AG10803 (cell line): ENCODE data around the gene TAF3.

Experiments used
- DNase-seq: peaks from one replicate; pipeline ENCODE4 v3.0.0; 2010; ENCODE audit warnings: low read depth
- H3K4me3 ChIP-seq: 2 replicates; pipeline ENCODE4 v1.5.1; 2011; ENCODE audit warnings: mild to moderate bottlenecking, low read length, control low read depth
- CTCF ChIP-seq: conservative IDR thresholded peaks from 2 replicates; pipeline ENCODE4 v1.5.1; 2011; ENCODE audit warnings: mild to moderate bottlenecking, low read length, control low read depth, inconsistent platforms

TAF3 gene

GRCh38 chr10:7998831-7999230 is 180.5 kb downstream of the TAF3 start:
- no peak overlapping the region for H3K4me3 ChIP-seq
- no peak for DNase-seq
- no peak for TF ChIP-seq CTCF

GRCh38 chr10:8004469-8005000 is 186.2 kb downstream of the TAF3 start:
- DNase-seq = no peak
- H3K4me3 ChIP-seq = no peak overlapping the region
- no peak for TF ChIP-seq CTCF

GRCh38 chr10:8006274-8006999 is 188.1 kb downstream of the TAF3 start:
- no peak for TF ChIP-seq CTCF
- peak; percentile 44 for DNase-seq

GRCh38 chr10:8009031-8009430 is 190.7 kb downstream of the TAF3 start:
- H3K4me3 ChIP-seq = no peak overlapping the region
- no peak for DNase-seq
- no peak for TF ChIP-seq CTCF

More at GRCh38 chr10:8006274-8006999, 188.1 kb downstream of the TAF3 start:
- no peak overlapping the region for H3K4me3 ChIP-seq

- TF ChIP-seq CTCF = no peak
- no peak for DNase-seq
- H3K4me3 ChIP-seq = no peak overlapping the region
These were observed 194.7 kb downstream of the TAF3 start for GRCh38 chr10:8013006-8013405.

GRCh38 chr10:8013619-8014018 is 195.3 kb downstream of the TAF3 start:
- no peak overlapping the region for H3K4me3 ChIP-seq
- no peak for DNase-seq
- no peak for TF ChIP-seq CTCF

GRCh38 chr10:8014649-8015048 is 196.3 kb downstream of the TAF3 start:
- DNase-seq = no peak
- TF ChIP-seq CTCF = no peak

More at GRCh38 chr10:8014649-8015048, 196.3 kb downstream of the TAF3 start:
- H3K4me3 ChIP-seq = no peak overlapping the region
